Left cardiac atrium (tissue), 4 donors: Measurements from ENCODE around the gene PPIAL4G. TPM values are rescaled to one million over a fixed set of nuclear protein-coding genes. Genes with fewer than 3 reads are reported as not detected.
"Not testable (repeated sequence)": the region's sequence is repeated elsewhere in the genome, so short reads cannot be mapped to it uniquely, and the experiment has no call there.

ENCODE experiments used
- ATAC-seq, 2 donors: fragments of 200-7000 bp; cut with Tn5 transposase; one replicate each; pipeline ENCODE4 v1.9.1; 2020; ENCODE audit warnings: mild to moderate bottlenecking in 2 of 2, moderate library complexity in 2 of 2
- DNase-seq: peaks from one replicate; pipeline ENCODE4 v3.0.0-alpha.2; 2020
- intact Hi-C, 2 donors: fragments of 100-400 bp; cut with DNase I; formaldehyde crosslinking; loops; one replicate each; pipeline versions ENCODE4 v1.14.1 to v1.15.1; 2022 to 2023
- long read RNA-seq: library from polyadenylated mRNA; unstranded; transcript quantifications from one replicate; pipeline ENCODE4 v2.0.0, GENCODE V29; 2021
- total RNA-seq, 2 donors: library from RNA; stranded (reverse); fragmentation: NEBNext Ultra II Directional; extraction: Animal tissue kit (Norgen Biotek cat#: 25700); gene quantifications; one replicate each; pipeline ENCODE4 v1.2.1, GENCODE V29; 2021
- donor health status: DM: no; HTN: yes; CAD: no.
- donor health status: DM: no; HTN: yes; CAD: no; lungs with severe emphysema.
- donor health status: DM: yes; HTN: yes; CAD: no.
- donor health status: Dilated cardiomyopathy.

Gene PPIAL4G
- total RNA-seq, result not detected
- long read RNA-seq, result 0 reads

GRCh38 chr1:148483029-148483428 lies at the start of gene PPIAL4G:
TSS of gene PPIAL4G (minus strand) at chr1:148483302. CDS start at chr1:148483252, 50 bp downstream.
- ATAC-seq, intact Hi-C loops: not testable (repeated sequence)
- DNase-seq, result peak; percentile 4

DNA sequence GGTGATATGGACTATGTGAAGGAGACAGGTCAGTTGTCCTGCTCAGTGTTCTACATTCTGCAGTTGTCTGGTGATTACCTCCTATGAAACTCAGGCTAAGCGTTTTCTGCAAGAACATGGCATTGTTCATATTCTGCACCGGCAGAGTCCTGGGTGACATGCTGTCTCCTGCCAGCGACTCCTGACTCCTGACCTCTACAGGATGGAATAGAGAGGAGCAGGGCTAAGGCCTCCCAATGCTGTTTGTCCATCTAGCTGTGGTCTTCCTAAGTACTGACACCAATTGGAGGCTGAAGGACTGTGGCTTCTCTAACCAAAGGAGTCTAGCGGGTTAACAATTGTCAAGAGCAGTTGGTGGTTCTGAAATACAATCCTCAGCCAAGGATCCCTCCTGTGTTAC lies 49.1 kb upstream of the PPIAL4G start:
- ATAC-seq, DNase-seq, intact Hi-C loops: not testable (repeated sequence)

- peak; percentile 29 for DNase-seq
- intact Hi-C loops, ATAC-seq: not testable (repeated sequence)
Observed at GRCh38 chr1:148529101-148529567, 46.0 kb upstream of the PPIAL4G start.

DNA sequence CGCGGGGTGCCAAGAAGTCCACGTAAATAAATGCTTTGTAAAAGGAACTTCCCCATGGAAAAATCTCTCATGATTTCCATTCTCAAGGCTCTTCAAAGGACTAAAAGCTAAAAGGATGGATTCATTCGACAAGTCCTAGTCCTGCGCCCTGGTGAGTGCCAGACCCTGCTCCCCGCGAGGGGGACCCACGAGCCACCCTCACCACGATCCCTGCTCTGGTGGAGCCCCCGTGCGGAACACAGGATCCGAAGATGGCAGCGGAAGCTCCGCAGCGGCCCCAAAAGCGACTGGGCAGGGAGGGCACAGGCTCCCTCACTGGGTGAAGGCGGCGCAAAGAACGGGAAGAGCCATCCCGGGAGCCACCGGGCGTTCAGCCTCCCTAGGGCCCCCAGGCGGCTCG lies 45.5 kb upstream of the PPIAL4G start:
- ATAC-seq, DNase-seq, intact Hi-C loops: not testable (repeated sequence)

GRCh38 chr1:148526587-148526986 lies 43.5 kb upstream of the PPIAL4G start:
- ATAC-seq, intact Hi-C loops: not testable (repeated sequence)

GRCh38 chr1:148523205-148524144 lies 40.4 kb upstream of the PPIAL4G start:
- peak; percentile 2 to 23 for ATAC-seq

More at GRCh38 chr1:148526587-148526986, 43.5 kb upstream of the PPIAL4G start:
- not testable (repeated sequence) for DNase-seq

DNA sequence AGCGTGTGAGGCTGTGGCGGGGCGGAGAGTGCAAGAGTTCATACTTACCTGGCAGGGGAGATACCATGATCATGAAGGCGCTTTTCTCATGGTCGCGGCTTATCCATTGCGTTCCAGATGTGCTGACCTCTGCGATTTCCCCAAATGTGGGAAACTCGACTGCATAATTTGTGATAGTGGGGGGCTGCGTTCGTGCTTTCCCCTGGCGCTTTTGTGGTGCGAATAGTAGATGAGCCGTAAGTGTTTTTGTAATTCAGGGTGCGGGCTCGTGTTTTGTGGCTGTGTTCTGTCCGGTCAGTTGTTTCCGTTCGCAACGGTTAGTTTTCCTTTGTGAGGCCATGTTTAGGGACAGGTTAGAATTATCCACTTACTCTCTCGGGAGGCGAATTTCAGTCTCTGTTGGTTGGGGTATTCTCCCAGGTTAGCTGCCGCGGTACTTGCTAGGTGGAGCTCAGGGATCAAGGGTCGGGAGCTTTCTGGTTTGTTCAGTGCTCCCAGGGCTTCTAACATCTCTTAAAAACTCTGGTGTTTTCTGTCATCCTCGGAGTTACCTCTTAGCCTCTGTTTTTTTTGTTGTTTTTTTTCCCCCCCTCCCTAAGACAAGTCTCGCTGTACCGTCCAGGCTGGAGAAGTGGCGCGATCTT lies 39.6 kb upstream of the PPIAL4G start:
- peak; percentile 85 for DNase-seq
- intact Hi-C loops, result not testable (repeated sequence)
- ATAC-seq, result peak; percentile 88 to 95

More at GRCh38 chr1:148523205-148524144, 40.4 kb upstream of the PPIAL4G start:
- intact Hi-C loops, DNase-seq: not testable (repeated sequence)

GRCh38 chr1:148522072-148522471 lies 39.0 kb upstream of the PPIAL4G start:
- intact Hi-C loops, result not testable (repeated sequence)
- peak; percentile 88 to 89 for ATAC-seq
- peak; percentile 88 for DNase-seq

GRCh38 chr1:148514310-148514709 lies 31.2 kb upstream of the PPIAL4G start:
- ATAC-seq, intact Hi-C loops, DNase-seq: not testable (repeated sequence)

- ATAC-seq, intact Hi-C loops, DNase-seq: not testable (repeated sequence)
Observed at GRCh38 chr1:148512571-148513184, 29.6 kb upstream of the PPIAL4G start.

GRCh38 chr1:148493933-148494332 lies 10.8 kb upstream of the PPIAL4G start:
- intact Hi-C loops, DNase-seq, ATAC-seq: not testable (repeated sequence)

DNA sequence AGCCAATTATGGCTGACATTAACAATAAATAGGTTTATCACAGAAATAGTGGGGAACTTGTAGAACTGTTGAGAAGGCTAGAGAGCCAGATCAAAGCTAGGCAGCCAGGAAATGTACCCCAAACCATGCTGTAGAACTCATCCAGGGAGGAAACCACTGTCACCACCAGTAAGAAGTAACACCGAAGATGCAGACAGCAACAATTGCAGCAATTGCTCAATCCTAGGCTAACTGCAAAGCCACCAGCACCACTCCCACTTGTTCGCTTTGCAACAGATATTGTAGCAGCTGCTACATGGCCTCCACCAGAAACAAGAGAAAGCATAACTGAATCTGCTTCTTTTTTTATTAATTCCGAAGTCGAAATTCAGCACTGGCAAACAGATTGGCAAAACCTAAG lies 2.0 kb downstream of the PPIAL4G start:
- intact Hi-C loops, ATAC-seq, DNase-seq: not testable (repeated sequence)

DNA sequence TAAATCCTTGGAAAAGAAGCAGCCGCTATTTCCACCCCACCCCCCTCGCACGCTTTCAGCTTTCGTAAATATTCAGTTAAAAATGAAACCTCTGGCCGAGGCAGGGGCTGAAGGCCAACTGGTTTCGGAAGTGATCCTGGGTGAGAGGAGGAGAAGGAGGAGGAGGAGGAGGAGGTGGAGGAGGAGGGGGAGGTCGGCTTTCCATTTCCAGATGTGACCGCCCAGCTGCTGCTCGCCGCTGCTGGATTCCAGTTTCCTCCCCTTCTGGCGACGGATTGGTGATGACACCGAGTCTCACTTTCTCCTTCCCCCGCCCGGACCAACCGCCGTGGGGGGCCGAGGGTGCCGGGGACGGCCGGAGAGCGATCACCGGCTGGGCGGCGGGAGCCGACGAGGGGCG lies 23.4 kb downstream of the PPIAL4G start:
- intact Hi-C loops, ATAC-seq, DNase-seq: not testable (repeated sequence)

DNA sequence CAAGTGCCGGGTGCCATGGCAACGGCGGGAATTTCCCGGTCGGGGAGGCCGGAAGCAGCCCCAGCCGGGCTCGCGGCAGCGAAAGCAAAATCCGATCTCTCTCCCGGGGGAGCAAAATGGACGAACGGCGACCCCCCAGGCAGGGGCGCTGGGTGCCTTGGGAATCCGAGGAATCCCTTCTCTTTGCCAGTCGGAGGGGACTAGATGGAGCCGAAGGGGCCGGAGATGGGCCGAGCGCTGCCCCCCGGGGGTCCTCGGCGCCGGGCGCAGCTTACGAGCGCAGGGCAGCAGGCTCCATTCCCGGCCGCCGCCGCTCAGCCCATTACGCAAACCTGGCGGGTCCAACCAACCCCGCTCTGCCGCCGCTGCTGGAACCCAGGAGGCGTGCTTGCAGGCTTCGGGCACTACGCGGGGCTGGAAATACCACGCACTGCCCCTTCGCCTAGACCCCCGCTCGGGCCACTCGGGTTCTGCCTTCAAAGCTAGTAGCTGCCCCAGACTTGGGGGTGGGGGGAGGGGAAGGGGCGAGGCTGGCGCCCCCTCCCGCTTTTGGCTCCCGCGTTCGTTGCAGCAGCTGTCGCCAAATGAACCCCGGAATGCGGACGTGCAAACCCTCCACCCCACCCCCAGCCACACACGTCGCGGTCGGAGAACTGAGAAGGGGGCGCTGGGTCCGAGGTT lies 24.1 kb downstream of the PPIAL4G start:
- intact Hi-C loops, ATAC-seq: not testable (repeated sequence)
- DNase-seq, result peak; percentile 22

GRCh38 chr1:148458398-148458797 lies 24.7 kb downstream of the PPIAL4G start:
- ATAC-seq, DNase-seq, intact Hi-C loops: not testable (repeated sequence)

- DNase-seq, ATAC-seq, intact Hi-C loops: not testable (repeated sequence)
Observed at GRCh38 chr1:148452845-148453244, 30.3 kb downstream of the PPIAL4G start.

DNA sequence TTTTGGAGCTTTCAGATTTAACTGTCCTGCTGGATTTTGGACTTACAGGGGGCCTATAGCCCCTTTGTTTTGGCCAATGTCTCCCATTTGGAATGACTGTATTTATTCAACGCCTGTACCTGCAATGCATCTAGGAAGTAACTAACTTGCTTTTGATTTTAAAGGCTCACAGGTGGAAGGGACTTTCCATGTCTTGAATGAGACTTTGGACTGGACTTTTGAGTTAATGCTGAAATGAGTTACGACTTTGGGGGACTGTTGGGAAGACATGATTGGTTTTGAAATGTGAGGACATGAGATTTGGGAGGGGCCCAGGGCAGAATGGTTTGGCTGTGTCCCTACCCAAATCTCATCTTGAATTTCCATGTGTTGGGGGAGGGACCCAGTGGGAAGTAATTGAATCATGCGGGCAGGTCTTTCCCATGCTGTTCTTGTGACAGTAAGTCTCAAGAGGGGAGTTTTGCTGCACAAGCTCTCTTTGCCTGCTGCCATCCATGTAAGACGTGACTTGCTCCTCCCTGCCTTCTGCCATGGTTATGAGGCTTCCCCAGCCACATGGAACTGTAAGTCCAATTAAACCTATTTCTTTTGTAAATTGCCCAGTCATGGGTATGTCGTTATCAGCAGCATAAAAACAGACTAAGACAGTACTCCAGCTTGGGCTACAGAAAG lies 43.3 kb downstream of the PPIAL4G start:
- ATAC-seq, intact Hi-C loops: not testable (repeated sequence)

GRCh38 chr1:148435406-148435805 lies 47.7 kb downstream of the PPIAL4G start:
- ATAC-seq (no peak), DNase-seq (no peak)
- intact Hi-C loops, result no loop called here

More for the DNA sequence above, 43.3 kb downstream of the PPIAL4G start:
- not testable (repeated sequence) for DNase-seq
